Psoas muscle (tissue), 8 donors: ENCODE measurements around the gene COX11. TPM values are rescaled to one million over a fixed set of nuclear protein-coding genes. Genes with fewer than 3 reads are reported as not detected.

ENCODE experiments used
- ATAC-seq, 4 donors: fragments of 200-7000 bp; cut with Tn5 transposase; one replicate each; pipeline ENCODE4 v1.9.1; 2020; ENCODE audit warnings: moderate library complexity in 3 of 4, mild to moderate bottlenecking in 2 of 4
- DNase-seq, 2 donors: peaks; one replicate each; pipeline ENCODE4 v3.0.0-alpha.2; 2020
- H3K27ac ChIP-seq: fragments of 200-600 bp; one replicate; pipeline ENCODE4 v1.8.0; 2022
- H3K27me3 ChIP-seq, 3 donors: fragments of 200-600 bp in 1 of 3; one replicate each; pipeline versions ENCODE4 v1.6.1 to v1.8.0; 2013 to 2022; ENCODE audit warnings: low read length in 2 of 3, mild to moderate bottlenecking in 2 of 3, moderate library complexity in 1 of 3; ENCODE audit not compliant: insufficient read depth in 3 of 3
- H3K36me3 ChIP-seq, 2 donors: fragments of 200-600 bp in 1 of 2; one replicate each; pipeline versions ENCODE4 v1.6.1 to v1.8.0; 2013 to 2022; ENCODE audit warnings: low read depth in 1 of 2, mild to moderate bottlenecking in 1 of 2, moderate library complexity in 1 of 2; ENCODE audit not compliant: insufficient read depth in 1 of 2
- H3K4me1 ChIP-seq: fragments of 200-600 bp; one replicate; pipeline ENCODE4 v1.8.0; 2022
- H3K4me3 ChIP-seq: fragments of 200-600 bp; one replicate; pipeline ENCODE4 v1.8.0; 2022; ENCODE audit warnings: mild to moderate bottlenecking
- H3K9me3 ChIP-seq: fragments of 200-600 bp; one replicate; pipeline ENCODE4 v1.8.0; 2022
- CTCF ChIP-seq: fragments of 200-600 bp; IDR thresholded peaks from one replicate; pipeline ENCODE4 v1.8.0; 2022; ENCODE audit warnings: antibody characterized with exemption
- WGBS, 3 donors: extraction: QIAGEN DNeasy Blood & Tissue Kit; methylation state at CpG; one replicate each; pipeline versions ENCODE4 v1.1.6 to v1.1.7; 2013; 5-methylcytosine and 5-hydroxymethylcytosine counted together
- intact Hi-C, 2 donors: fragments of 100-400 bp; cut with DNase I; formaldehyde crosslinking; loops; one replicate each; pipeline versions ENCODE4 v1.11.0 to v1.14.2; 2022
- polyA plus RNA-seq, 3 donors: library from polyadenylated mRNA; stranded (reverse); fragments of 200-250 nt; gene quantifications; one replicate each; pipeline ENCODE4 v1.2.3, GENCODE V29; 2013
- total RNA-seq, 4 donors: library from RNA; stranded (reverse); fragmentation: NEBNext Ultra II Directional in 2 of 4; extraction: Animal tissue kit (Norgen Biotek cat#: 25700) in 2 of 4; gene quantifications; one replicate each; pipeline versions ENCODE4 v1.2.1 to v1.2.4, GENCODE V29; 2021 to 2023
- donor health status: healthy with polysubstance abuse.
- donor health status: DM: no; HTN: no; CAD: no; lungs with moderate emphysema.
- donor health status: Bipolar disorder and iron deficiency.
- donor health status: healthy.
- donor health status: DM: yes; HTN: yes; CAD: no.
- donor health status: DM: no; HTN: no; CAD: no.
- donor health status: DM: no; HTN: no; CAD: no.
- donor health status: DM: yes; HTN: yes; CAD: no.

The COX11 gene
- total and polyA plus RNA-seq, 7 donors: 28.0 to 64.5 (median 42.7) TPM

GRCh38 chr17:54937426-54937825 is 31.0 kb downstream of the COX11 start:
- H3K36me3 ChIP-seq: peaks cover 0 to 43% of the 10 kb centered on the region in 2 donors
- H3K4me3 ChIP-seq: no peak overlapping the region
- intact Hi-C loops: no loop called here
- DNase-seq (no peak), ATAC-seq (no peak)
- WGBS, 3 donors: 99 to 100% (median 100%) methylated on average over 1 of the region's 1 CpG
- no peaks in the 10 kb centered on the region for H3K4me1 ChIP-seq
- no peaks in the 10 kb centered on the region for H3K9me3 ChIP-seq
- no peak for TF ChIP-seq CTCF
- no peaks in the 10 kb centered on the region for H3K27me3 ChIP-seq
- no peak overlapping the region for H3K27ac ChIP-seq

GRCh38 chr17:54937018-54937417 is 31.4 kb downstream of the COX11 start:
- DNase-seq (no peak), ATAC-seq (no peak)
- 73 to 81% (median 77%) methylated on average over 5 of the region's 5 CpGs for WGBS, 3 donors
- no peaks in the 10 kb centered on the region for H3K4me1 ChIP-seq
- peaks cover 0 to 43% of the 10 kb centered on the region in 2 donors for H3K36me3 ChIP-seq
- H3K27ac ChIP-seq: no peak overlapping the region
- H3K4me3 ChIP-seq: no peak overlapping the region
- intact Hi-C loops: no loop called here
- no peaks in the 10 kb centered on the region for H3K9me3 ChIP-seq
- no peak for TF ChIP-seq CTCF
- no peaks in the 10 kb centered on the region for H3K27me3 ChIP-seq

GRCh38 chr17:54935471-54935870 is 33.0 kb downstream of the COX11 start:
- H3K27ac ChIP-seq: no peak overlapping the region
- no peaks in the 10 kb centered on the region for H3K9me3 ChIP-seq
- H3K27me3 ChIP-seq: no peaks in the 10 kb centered on the region
- DNase-seq: no peak
- no peak overlapping the region for H3K4me3 ChIP-seq
- TF ChIP-seq CTCF: no peak
- whole genome bisulfite sequencing, 3 donors: 84 to 92% (median 91%) methylated on average over 5 of the region's 5 CpGs
- H3K4me1 ChIP-seq: no peaks in the 10 kb centered on the region
- intact Hi-C loops: no loop called here
- no peak for ATAC-seq
- H3K36me3 ChIP-seq: peaks cover 0 to 45% of the 10 kb centered on the region in 2 donors

GRCh38 chr17:54933921-54934320 is 34.5 kb downstream of the COX11 start:
- ATAC-seq: no peak
- Histone ChIP-seq H3K4me1 (no peaks in the 10 kb centered on the region), H3K9me3 (no peaks in the 10 kb centered on the region), H3K4me3 (no peak overlapping the region), H3K27me3 (no peaks in the 10 kb centered on the region), H3K27ac (no peak overlapping the region), H3K36me3 (peaks cover 0 to 44% of the 10 kb centered on the region in 2 donors)
- 90 to 96% (median 93%) methylated on average over 3 of the region's 3 CpGs for WGBS, 3 donors
- intact Hi-C loops: no loop called here
- no peak for TF ChIP-seq CTCF
- no peak for DNase-seq

- WGBS, 3 donors: 93 to 100% (median 98%) methylated on average over 1 of the region's 1 CpG
- intact Hi-C loops: no loop called here
- peaks cover 0 to 36% of the 10 kb centered on the region in 2 donors for H3K36me3 ChIP-seq
Observed at GRCh38 chr17:54932711-54933110, 35.7 kb downstream of the COX11 start.

More at GRCh38 chr17:54932711-54933110, 35.7 kb downstream of the COX11 start:
- no peak for DNase-seq
- Histone ChIP-seq H3K4me3 (no peak overlapping the region), H3K27ac (no peak overlapping the region), H3K27me3 (no peaks in the 10 kb centered on the region), H3K4me1 (no peaks in the 10 kb centered on the region), H3K9me3 (no peaks in the 10 kb centered on the region)
- no peak for TF ChIP-seq CTCF
- ATAC-seq: no peak
